ENCODE results near the gene SSBP4. TPM values are rescaled to one million over a fixed set of nuclear protein-coding genes. Genes with fewer than 3 reads are reported as not detected.
A peak's percentile ranks its signal among the peaks of the same experiment; 100 is the strongest.

The SSBP4 gene
- total RNA-seq, 2 experiments from 2014 or later: 140 to 153 TPM

- Mint-ChIP-seq H3K4me1 (peaks cover 3% of the 10 kb centered on the region), H3K27me3 (no peaks in the 10 kb centered on the region), H3K36me3 (ENCODE audit: low read depth) (peaks cover 39% of the 10 kb centered on the region), H3K27ac (no peak overlapping the region), H3K4me3 (no peak overlapping the region), H3K9me3 (no peaks in the 10 kb centered on the region)
- ChIA-PET CTCF (no interaction called here), POLR2A (no interaction called here)
- DNase-seq: no peak
Measured at GRCh38 chr19:18449552-18449951, 30.4 kb downstream of the SSBP4 start.

GRCh38 chr19:18450021-18450930 is 31.1 kb downstream of the SSBP4 start:
- CTCF ChIA-PET: interaction anchor here (0.9 to 1.7 kb wide), 17 partner anchors 8 to 465 kb away, joined by 3 to 12 read pairs (median 4); partner anchors contain the start of genes KXD1, REX1BD and UBA52
- no peaks in the 10 kb centered on the region for H3K9me3 Mint-ChIP-seq

GRCh38 chr19:18450931-18451836 is 32.0 kb downstream of the SSBP4 start:
- H3K4me1 Mint-ChIP-seq: peaks cover 3% of the 10 kb centered on the region
- ChIA-PET CTCF (interaction anchor here (0.6 to 1.7 kb wide), 20 partner anchors 9 to 464 kb away, joined by 3 to 12 read pairs (median 4); partner anchors contain the start of genes KXD1, REX1BD and UBA52), POLR2A (interaction anchor here (0.9 to 1.0 kb wide), 2 partner anchors 11 to 69 kb away, joined by 3 read pairs; no protein-coding TSS in a partner anchor)
- peaks cover 28% of the 10 kb centered on the region for H3K36me3 Mint-ChIP-seq (ENCODE audit: low read depth)
- no peaks in the 10 kb centered on the region for H3K27me3 Mint-ChIP-seq
- H3K4me3 Mint-ChIP-seq: no peak overlapping the region
- peak; percentile 88 for DNase-seq
- H3K27ac Mint-ChIP-seq: no peak overlapping the region
- no peaks in the 10 kb centered on the region for H3K9me3 Mint-ChIP-seq

More at GRCh38 chr19:18450021-18450930, 31.1 kb downstream of the SSBP4 start:
- Mint-ChIP-seq H3K36me3 (ENCODE audit: low read depth) (peaks cover 33% of the 10 kb centered on the region), H3K27ac (no peak overlapping the region), H3K27me3 (no peaks in the 10 kb centered on the region), H3K4me1 (peaks cover 3% of the 10 kb centered on the region), H3K4me3 (no peak overlapping the region)
- POLR2A ChIA-PET: interaction anchor here (1.0 kb wide), 1 partner anchor 70 kb away, joined by 3 read pairs; no protein-coding TSS in a partner anchor
- DNase-seq: no peak

GRCh38 chr19:18452386-18452785 is 33.2 kb downstream of the SSBP4 start:
- peaks cover 21% of the 10 kb centered on the region for H3K36me3 Mint-ChIP-seq (ENCODE audit: low read depth)
- no peak overlapping the region for H3K4me3 Mint-ChIP-seq
- peaks cover 3% of the 10 kb centered on the region for H3K4me1 Mint-ChIP-seq
- DNase-seq: no peak
- ChIA-PET CTCF (interaction anchor here (0.6 to 2.1 kb wide), 3 partner anchors 10 to 115 kb away, joined by 3 to 13 read pairs (median 4); no protein-coding TSS in a partner anchor), POLR2A (no interaction called here)
- no peak overlapping the region for H3K27ac Mint-ChIP-seq
- no peaks in the 10 kb centered on the region for H3K9me3 Mint-ChIP-seq
- H3K27me3 Mint-ChIP-seq: no peaks in the 10 kb centered on the region

- ChIA-PET CTCF (interaction anchor here (0.8 to 2.1 kb wide), 4 partner anchors 9 to 219 kb away, joined by 3 to 13 read pairs (median 5); no protein-coding TSS in a partner anchor), POLR2A (no interaction called here)
- H3K27me3 Mint-ChIP-seq: no peaks in the 10 kb centered on the region
- H3K36me3 Mint-ChIP-seq (ENCODE audit: low read depth): peaks cover 18% of the 10 kb centered on the region
- H3K4me1 Mint-ChIP-seq: peaks cover 3% of the 10 kb centered on the region
- no peak for DNase-seq
- H3K27ac Mint-ChIP-seq: no peak overlapping the region
- H3K4me3 Mint-ChIP-seq: no peak overlapping the region
- no peaks in the 10 kb centered on the region for H3K9me3 Mint-ChIP-seq
Measured at GRCh38 chr19:18453269-18454024, 34.2 kb downstream of the SSBP4 start.

- ChIA-PET POLR2A (interaction anchor here (1.0 kb wide), 1 partner anchor 115 kb away, joined by 3 read pairs; the partner anchor contains the start of gene UBA52), CTCF (no interaction called here)
- DNase-seq: no peak
- H3K4me3 Mint-ChIP-seq: no peak overlapping the region
- no peaks in the 10 kb centered on the region for H3K9me3 Mint-ChIP-seq
- H3K36me3 Mint-ChIP-seq (ENCODE audit: low read depth): peaks cover 5% of the 10 kb centered on the region
- H3K4me1 Mint-ChIP-seq: no peaks in the 10 kb centered on the region
- no peaks in the 10 kb centered on the region for H3K27me3 Mint-ChIP-seq
- no peak overlapping the region for H3K27ac Mint-ChIP-seq
Measured at GRCh38 chr19:18456279-18456678, 37.1 kb downstream of the SSBP4 start.

- H3K9me3 Mint-ChIP-seq: no peaks in the 10 kb centered on the region
- DNase-seq: no peak
- H3K4me1 Mint-ChIP-seq: peaks cover 2% of the 10 kb centered on the region
- CTCF ChIA-PET: no interaction called here
- no peak overlapping the region for H3K4me3 Mint-ChIP-seq
- H3K36me3 Mint-ChIP-seq (ENCODE audit: low read depth): peaks cover 12% of the 10 kb centered on the region
- POLR2A ChIA-PET: interaction anchor here (0.6 to 1.0 kb wide), 3 partner anchors 11 to 220 kb away, joined by 3 read pairs; partner anchors contain the start of gene UBA52
- no peak overlapping the region for H3K27ac Mint-ChIP-seq
- H3K27me3 Mint-ChIP-seq: no peaks in the 10 kb centered on the region
Measured at GRCh38 chr19:18456974-18457373, 37.8 kb downstream of the SSBP4 start.

- H3K27ac Mint-ChIP-seq: no peak overlapping the region
- no peaks in the 10 kb centered on the region for H3K9me3 Mint-ChIP-seq
- no peak for DNase-seq
- ChIA-PET POLR2A (interaction anchor here (1.0 kb wide), 2 partner anchors 12 to 114 kb away, joined by 3 read pairs; partner anchors contain the start of gene UBA52), CTCF (no interaction called here)
- H3K36me3 Mint-ChIP-seq (ENCODE audit: low read depth): peaks cover 13% of the 10 kb centered on the region
- H3K27me3 Mint-ChIP-seq: no peaks in the 10 kb centered on the region
- H3K4me1 Mint-ChIP-seq: peaks cover 3% of the 10 kb centered on the region
- H3K4me3 Mint-ChIP-seq: no peak overlapping the region
Measured at GRCh38 chr19:18457483-18458331, 38.5 kb downstream of the SSBP4 start.

GRCh38 chr19:18460900-18461299 is 41.7 kb downstream of the SSBP4 start:
- Mint-ChIP-seq H3K27ac (no peak overlapping the region), H3K4me3 (no peak overlapping the region), H3K4me1 (peaks cover 11% of the 10 kb centered on the region), H3K27me3 (no peaks in the 10 kb centered on the region), H3K9me3 (no peaks in the 10 kb centered on the region), H3K36me3 (ENCODE audit: low read depth) (peaks cover 25% of the 10 kb centered on the region)
- DNase-seq: no peak
- CTCF ChIA-PET: interaction anchor here (1.2 to 2.2 kb wide), 6 partner anchors 10 to 111 kb away, joined by 3 to 9 read pairs (median 6); partner anchors contain the start of gene UBA52
- POLR2A ChIA-PET: interaction anchor here (1.5 kb wide), 1 partner anchor 15 kb away, joined by 3 read pairs; no protein-coding TSS in a partner anchor

GRCh38 chr19:18461471-18461870 is 42.3 kb downstream of the SSBP4 start:
- POLR2A ChIA-PET: interaction anchor here (1.2 kb wide), 1 partner anchor 35 kb away, joined by 4 read pairs; no protein-coding TSS in a partner anchor
- no peak for DNase-seq
- Mint-ChIP-seq H3K27ac (no peak overlapping the region), H3K36me3 (ENCODE audit: low read depth) (peaks cover 22% of the 10 kb centered on the region), H3K4me3 (no peak overlapping the region), H3K9me3 (no peaks in the 10 kb centered on the region), H3K27me3 (no peaks in the 10 kb centered on the region), H3K4me1 (peaks cover 11% of the 10 kb centered on the region)
- CTCF ChIA-PET: interaction anchor here (0.7 to 2.6 kb wide), 15 partner anchors 8 to 182 kb away, joined by 3 to 13 read pairs (median 4); partner anchors contain the start of genes KXD1, REX1BD and UBA52

- POLR2A ChIA-PET: no interaction called here
Measured at GRCh38 chr19:18464646-18465045, 45.4 kb downstream of the SSBP4 start.

More at GRCh38 chr19:18464646-18465045, 45.4 kb downstream of the SSBP4 start:
- H3K4me3 Mint-ChIP-seq: no peak overlapping the region
- CTCF ChIA-PET: no interaction called here
- no peak for DNase-seq
- H3K4me1 Mint-ChIP-seq: peaks cover 17% of the 10 kb centered on the region
- H3K9me3 Mint-ChIP-seq: no peaks in the 10 kb centered on the region
- peaks cover 22% of the 10 kb centered on the region for H3K36me3 Mint-ChIP-seq (ENCODE audit: low read depth)
- no peaks in the 10 kb centered on the region for H3K27me3 Mint-ChIP-seq
- H3K27ac Mint-ChIP-seq: no peak overlapping the region
